OCI-LY7 (cell line): ENCODE data around the gene PPP4R2.

ENCODE experiments used
- CTCF ChIP-seq: fragments of 200-600 bp; sonication (generic); conservative IDR thresholded peaks from 2 replicates; pipeline ENCODE4 v1.5.1; 2014; ENCODE audit warnings: mild to moderate bottlenecking, antibody characterized with exemption, low read length, moderate library complexity, mixed read lengths
- EZH2phosphoT487 ChIP-seq: fragments of 200-600 bp; sonication (generic); IDR thresholded peaks from 2 replicates; pipeline ENCODE4 v1.6.1; 2018; ENCODE audit warnings: low read depth, borderline replicate concordance, mild to moderate bottlenecking, mixed run types, antibody characterized with exemption, low read length, moderate library complexity, mixed read lengths

GRCh38 chr3:73028803-73029202 lies 32.2 kb downstream of the PPP4R2 start:
- no peak for TF ChIP-seq CTCF
- no peak for TF ChIP-seq EZH2phosphoT487
